ENCODE results near the gene TEP1.
"Not testable (repeated sequence)": the region's sequence is repeated elsewhere in the genome, so short reads cannot be mapped to it uniquely, and the experiment has no call there.

Gene TEP1

DNA sequence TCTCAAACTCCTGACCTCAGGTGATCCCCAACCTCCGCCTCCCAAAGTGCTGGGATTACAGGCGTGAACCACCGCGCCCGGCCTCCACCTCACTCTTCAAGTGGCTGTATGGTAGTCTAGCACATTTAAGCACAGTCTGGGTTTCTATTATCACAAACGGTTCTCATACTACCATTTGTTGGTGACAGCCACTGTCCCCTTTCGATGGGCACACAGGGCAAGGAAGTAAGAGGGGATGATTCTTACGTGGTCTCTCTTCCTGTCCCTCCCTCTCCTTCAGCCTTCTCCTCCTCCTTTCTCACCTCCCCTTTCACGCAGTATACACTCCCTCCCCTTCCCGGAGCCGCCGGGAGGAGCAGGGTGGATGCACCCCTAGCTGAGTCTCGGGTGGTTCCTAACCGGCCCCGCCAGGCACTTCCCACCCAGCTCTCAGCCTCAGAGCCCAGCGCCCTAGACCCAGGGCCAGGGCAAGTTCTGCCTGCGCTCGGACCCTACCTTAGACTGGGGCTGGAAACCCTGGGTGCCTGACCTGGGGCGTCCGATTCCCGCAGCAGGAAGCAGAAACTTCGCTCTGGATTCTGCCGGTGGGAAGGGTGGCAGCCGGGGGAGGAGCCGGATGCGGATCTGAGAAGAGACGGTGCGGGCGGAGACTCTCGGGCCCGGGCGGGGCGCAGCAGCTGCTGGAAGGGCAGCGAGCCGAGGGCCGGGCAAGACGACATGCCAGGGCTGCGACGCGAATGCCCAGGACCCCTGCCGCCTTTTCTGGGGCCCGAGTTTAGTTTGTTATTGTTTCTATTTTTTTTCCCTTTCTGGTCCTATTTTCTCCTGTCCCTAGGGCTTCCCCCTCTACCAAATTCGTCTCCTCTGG, at the start of gene TEP1:
TSS of gene TEP1 (minus strand) at position 626 of the 868 bp plus-strand sequence. CDS start 5,062 bp downstream, outside the sequence.
- DNase-seq, result peak in 1 of 2 experiments; percentile 14

DNA sequence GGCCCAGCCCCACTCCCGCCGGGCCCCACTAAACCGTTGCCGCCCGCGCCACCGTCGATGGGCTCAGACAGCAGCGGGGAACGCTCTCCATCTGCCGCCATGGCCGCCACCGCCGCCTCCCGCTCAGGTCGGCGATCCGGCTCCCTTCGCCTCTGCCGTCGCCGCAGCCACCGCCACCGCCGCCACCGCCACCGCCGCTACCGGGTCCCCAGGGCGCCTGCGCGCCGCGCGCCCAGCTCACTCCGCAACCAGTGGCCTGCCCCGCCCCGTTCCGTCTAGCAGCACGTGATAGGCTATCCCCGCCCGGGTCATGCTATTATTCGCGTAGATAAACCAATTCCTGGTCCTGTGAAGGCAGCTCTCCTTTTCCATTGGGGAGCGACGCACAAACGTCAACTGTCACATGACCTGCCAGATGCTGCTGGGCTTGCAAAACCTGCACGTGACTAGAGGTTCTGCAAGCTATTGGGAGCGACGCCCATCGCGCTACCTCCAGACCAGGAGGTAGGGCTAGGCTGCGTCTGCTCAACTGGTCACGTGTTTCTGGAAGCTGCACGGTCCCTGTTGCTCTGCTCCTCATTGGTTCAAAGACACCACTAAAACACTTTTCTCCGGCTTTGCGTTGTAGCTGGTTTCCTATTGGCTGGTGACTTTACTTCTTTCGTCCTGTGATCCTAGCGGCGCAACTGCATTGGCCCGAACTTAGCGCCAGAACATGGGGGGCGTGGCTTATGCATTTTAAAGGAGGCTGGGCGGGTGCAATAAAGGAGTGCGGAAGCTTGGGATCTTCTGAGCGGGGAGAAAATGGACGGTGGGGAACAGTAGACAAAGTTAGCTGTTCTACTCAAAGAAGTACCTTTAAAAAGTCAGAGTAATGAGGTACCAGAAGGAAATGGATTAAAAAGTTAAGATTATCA, 48.2 kb upstream of the TEP1 start, which contains the start of gene PIP4P1:
TSS of gene PIP4P1 (minus strand) at position 210 of the 917 bp plus-strand sequence. CDS start at position 101, 109 bp downstream.
- DNase-seq, result peak; percentile 97 to 98

DNA sequence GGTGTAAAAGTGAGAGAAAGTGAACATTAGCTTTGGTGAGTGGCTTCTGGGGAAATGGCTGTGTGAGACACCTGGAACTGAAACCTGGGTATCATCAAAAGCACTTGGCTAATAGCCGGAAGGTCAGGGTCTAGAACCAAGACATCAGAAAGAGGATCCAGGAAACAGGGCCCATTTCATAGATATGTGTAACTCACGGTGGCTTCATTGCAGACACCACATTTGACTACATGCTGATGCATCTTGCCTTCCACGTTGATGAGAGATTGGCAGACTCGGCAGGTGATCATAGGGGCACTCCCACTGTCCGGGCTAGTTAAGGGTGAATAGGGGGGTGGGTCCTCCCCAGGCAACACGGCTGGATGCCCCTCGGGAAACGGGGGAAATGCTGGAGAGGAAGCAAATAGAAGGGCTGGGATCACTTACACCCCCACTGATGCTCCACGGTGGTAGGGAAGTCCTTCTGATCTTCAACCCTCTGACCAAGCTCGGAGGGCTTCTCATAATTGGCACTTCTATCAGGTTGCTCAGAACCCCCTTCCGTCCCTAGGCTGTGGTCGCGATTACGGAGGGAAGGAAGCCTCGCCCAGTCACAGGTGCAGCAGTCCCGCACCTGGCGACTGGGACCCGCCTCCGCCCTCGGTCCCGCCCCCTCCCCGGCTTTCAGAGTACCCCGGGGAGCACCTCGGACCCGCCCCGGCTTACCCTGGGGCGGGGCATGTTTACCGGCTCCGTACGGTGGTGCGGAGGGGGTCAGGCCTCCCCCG, 47.3 kb upstream of the TEP1 start:
- DNase-seq, result no peak

GRCh38 chr14:20458031-20458789, 44.9 kb upstream of the TEP1 start:
- DNase-seq, result no peak

DNA sequence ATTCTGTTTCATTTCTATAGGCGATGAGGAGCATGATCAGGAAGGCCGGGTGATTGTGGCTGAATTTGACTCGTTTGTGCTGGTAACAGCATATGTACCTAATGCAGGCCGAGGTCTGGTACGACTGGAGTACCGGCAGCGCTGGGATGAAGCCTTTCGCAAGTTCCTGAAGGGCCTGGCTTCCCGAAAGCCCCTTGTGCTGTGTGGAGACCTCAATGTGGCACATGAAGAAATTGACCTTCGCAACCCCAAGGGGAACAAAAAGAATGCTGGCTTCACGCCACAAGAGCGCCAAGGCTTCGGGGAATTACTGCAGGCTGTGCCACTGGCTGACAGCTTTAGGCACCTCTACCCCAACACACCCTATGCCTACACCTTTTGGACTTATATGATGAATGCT, 43.7 kb upstream of the TEP1 start:
- no peak for DNase-seq

DNA sequence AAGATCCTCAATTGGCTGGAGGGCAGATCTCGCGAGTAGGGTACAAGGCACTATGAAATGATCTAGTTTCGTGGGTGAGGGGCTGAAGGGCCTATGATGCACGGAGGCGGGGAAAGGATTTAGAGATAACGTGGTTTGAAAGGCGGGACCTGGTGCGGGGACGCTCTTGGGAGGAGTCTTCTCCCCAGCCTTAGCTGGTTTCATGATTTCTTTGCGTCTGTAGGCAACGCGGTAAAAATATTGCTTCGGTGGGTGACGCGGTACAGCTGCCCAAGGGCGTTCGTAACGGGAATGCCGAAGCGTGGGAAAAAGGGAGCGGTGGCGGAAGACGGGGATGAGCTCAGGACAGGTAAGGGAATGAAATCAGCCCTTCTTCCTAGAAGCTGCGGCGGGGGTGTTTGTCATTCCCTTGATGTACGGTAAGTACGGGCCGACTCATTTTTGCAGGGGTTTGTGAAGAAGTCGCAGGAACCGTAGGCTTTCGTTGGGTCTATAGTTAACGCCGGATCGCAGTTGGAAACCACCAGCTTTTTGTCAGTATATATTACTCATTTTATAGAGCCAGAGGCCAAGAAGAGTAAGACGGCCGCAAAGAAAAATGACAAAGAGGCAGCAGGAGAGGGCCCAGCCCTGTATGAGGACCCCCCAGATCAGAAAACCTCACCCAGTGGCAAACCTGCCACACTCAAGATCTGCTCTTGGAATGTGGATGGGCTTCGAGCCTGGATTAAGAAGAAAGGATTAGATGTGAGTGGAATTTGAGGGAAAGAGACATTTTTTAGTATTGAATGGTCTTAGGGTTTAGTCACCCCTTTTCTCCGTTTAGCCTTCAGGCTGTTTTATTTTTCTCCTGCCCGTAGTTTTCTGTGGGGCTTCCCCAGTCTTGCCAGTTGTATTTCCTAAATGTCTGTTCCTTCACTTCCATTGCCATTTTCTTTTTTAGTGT, 42.3 kb upstream of the TEP1 start:
- DNase-seq, result no peak

DNA sequence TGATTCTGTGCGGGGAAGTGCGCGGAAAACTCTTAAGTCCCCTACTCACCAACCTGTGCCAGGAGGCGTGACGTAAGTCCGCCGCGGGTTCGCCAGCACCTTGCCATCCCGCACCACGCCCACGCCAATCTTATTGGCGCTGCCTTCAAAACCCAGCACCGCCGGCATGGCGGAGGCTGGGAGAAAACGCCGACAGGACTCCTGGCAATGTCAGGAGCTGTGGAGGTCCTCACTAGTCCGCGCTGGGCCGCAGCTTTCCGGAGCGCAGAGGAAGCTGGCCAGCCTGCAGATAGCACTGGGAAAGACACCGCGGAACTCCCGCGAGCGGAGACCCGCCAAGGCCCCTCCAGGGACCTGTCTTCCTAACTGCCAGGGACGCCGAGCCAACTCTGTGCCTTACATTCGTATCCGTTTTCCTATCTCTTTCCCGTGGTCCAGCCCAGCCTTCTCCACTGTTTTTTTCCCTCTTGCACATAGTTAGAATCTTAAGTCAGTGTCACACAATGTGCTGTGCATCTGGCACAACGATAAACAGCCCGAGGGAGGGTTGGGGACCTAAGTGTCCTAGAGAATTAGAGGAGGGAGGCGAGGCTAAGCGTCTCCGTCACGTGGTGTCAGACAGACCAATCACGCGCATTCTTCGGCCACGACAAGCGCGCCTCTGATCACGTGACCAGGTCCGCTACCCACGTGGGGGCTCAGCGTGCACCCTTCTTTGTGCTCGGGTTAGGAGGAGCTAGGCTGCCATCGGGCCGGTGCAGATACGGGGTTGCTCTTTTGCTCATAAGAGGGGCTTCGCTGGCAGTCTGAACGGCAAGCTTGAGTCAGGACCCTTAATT, 41.4 kb upstream of the TEP1 start, which contains the start of the genes APEX1 and OSGEP:
TSS of gene APEX1 (plus strand) at position 711 of the 839 bp plus-strand sequence. CDS start 420 bp downstream, outside the sequence.
TSS of gene OSGEP (minus strand) at position 297 of the 839 bp plus-strand sequence. CDS start at position 168, 129 bp downstream.
- DNase-seq, result peak; percentile 69 to 91

DNA sequence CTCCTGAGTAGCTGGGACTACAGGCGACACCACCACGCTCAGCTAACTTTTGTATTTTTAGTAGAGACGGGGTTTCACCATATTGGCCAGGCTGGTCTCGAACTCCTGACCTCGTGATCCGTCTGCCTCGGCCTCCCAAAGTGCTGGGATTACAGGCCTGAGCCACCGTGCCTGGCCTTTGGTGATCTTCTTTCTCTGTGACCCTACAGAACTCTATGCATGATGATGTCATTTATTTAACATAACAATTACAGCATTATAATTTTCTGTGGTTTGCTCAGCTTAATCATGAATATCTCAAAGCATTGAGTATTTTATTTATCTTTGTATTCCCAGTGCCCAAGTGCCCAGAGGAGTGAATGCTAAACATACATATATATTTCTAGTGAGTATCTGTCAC, 39.5 kb upstream of the TEP1 start:
- DNase-seq, result not testable (repeated sequence)

DNA sequence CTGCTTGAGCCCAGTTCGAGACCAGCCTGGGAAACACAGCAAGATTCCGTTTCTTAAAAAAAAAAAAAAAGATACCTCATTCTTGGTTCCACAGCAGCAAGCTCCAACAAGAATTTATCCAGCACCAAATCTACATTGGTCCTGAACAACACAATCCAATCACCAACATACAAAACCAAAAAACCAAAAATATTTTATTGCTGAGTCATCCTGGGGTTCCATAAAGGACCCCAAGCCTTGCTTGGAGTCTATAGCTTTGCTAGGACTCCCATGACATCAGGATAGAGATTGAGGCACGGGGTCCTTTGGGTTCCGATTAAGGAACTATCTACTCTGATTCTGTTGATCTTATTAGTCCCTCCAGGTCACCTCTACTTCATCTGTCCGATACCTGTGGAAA, 33.6 kb upstream of the TEP1 start:
- DNase-seq, result no peak

DNA sequence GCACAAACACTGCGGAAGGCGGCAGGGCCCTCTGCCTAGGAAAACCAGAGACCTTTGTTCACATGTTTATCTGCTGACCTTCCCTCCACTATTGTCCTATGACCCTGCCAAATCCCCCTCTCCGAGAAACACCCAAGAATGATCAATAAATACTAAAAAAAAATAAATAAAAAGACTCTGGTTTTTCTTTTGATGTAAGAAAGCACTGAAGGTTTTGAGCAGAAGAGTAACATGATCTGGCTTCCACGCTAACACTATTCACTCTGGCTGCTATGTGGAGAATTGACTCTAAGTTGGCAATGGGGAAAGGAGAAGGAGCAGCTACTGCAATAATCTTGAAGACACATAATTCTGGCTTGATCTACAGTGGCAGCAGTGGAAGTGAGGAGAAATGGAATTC, 30.3 kb upstream of the TEP1 start:
- DNase-seq, result not testable (repeated sequence)

- no peak for DNase-seq
Measured at GRCh38 chr14:20441461-20441860, 28.2 kb upstream of the TEP1 start.

DNA sequence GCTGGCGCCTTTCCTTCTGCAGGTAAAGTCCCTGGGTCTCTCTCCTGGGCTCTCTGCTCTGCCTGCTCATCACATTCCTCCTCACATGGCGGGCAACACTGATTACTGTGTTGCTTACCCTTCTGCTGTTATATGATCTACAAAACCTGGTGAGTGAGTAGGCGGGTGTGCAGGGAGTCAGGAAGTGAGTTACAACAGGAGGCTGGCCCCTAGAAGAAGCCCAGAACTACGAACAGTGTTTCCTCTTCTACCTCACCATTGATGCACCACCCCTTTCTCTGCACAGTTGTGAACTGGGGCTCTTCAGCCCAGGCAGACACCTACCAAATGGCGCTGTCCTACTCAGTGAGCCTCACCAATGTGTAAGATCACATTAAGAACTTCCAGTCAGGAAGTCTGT, 27.6 kb upstream of the TEP1 start:
- no peak for DNase-seq

GRCh38 chr14:20440465-20440864, 27.2 kb upstream of the TEP1 start:
- no peak for DNase-seq

DNA sequence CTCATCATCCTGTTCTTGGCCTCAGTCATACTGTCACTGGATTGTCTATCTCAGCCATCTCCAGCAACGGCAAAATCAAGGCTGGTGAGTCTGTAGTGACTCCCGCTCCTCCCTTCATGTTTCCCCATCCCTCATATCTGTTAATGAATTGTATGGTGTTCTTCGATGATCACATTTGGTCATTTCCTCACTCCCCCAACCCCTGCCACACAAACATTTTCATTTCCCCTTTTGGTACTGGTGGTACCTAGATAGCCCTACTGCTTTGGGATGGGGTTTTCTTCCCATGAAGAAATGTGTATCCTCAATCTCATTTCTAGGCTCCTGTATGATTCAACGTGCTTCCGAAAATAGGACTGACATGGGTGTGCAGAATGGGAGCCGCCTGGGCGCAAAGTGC, 25.4 kb upstream of the TEP1 start:
- DNase-seq, result no peak

- no peak for DNase-seq
Measured at GRCh38 chr14:20436363-20436755, 23.1 kb upstream of the TEP1 start.

GRCh38 chr14:20435582-20436362, 22.5 kb upstream of the TEP1 start, which contains the start of gene KLHL33:
KLHL33 (minus strand) TSS chr14:20436166; CDS start chr14:20435811, 355 bp downstream.
- no peak for DNase-seq

- peak; percentile 90 to 95 for DNase-seq
Measured at GRCh38 chr14:20434701-20435581, 21.6 kb upstream of the TEP1 start.
